Measurements from ENCODE around the gene CAPN12.

GRCh38 chr19:38708413-38709024 lies 35.8 kb downstream of the CAPN12 start:
- TF ChIP-seq, protein P1, sequence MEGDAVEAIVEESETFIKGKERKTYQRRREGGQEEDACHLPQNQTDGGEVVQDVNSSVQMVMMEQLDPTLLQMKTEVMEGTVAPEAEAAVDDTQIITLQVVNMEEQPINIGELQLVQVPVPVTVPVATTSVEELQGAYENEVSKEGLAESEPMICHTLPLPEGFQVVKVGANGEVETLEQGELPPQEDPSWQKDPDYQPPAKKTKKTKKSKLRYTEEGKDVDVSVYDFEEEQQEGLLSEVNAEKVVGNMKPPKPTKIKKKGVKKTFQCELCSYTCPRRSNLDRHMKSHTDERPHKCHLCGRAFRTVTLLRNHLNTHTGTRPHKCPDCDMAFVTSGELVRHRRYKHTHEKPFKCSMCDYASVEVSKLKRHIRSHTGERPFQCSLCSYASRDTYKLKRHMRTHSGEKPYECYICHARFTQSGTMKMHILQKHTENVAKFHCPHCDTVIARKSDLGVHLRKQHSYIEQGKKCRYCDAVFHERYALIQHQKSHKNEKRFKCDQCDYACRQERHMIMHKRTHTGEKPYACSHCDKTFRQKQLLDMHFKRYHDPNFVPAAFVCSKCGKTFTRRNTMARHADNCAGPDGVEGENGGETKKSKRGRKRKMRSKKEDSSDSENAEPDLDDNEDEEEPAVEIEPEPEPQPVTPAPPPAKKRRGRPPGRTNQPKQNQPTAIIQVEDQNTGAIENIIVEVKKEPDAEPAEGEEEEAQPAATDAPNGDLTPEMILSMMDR (conservative IDR thresholded peaks at IDR 0.05; ENCODE audit: low read depth, low read length) = no peak
- TF ChIP-seq USF2 (IDR thresholded peaks at IDR 0.05; ENCODE audit: low read depth, low read length) (no peak), RCOR1 (IDR thresholded peaks at IDR 0.05; ENCODE audit: insufficient replicate concordance, low read length) (no peak), MXI1 (IDR thresholded peaks at IDR 0.05; ENCODE audit: borderline replicate concordance, low read depth, low read length) (no peak), MAZ (IDR thresholded peaks at IDR 0.05; ENCODE audit: borderline replicate concordance, low read depth, low read length) (no peak), FOS (IDR thresholded peaks at IDR 0.05; ENCODE audit: low read depth, low read length) (no peak), POLR2A (IDR thresholded peaks at IDR 0.05; ENCODE audit: low read depth, low read length) (no peak), MAFK (IDR thresholded peaks at IDR 0.05; ENCODE audit: low read depth, low read length) (no peak)

Measured in IMR-90 (cell line).